MM.1S (cell line): ENCODE results near the gene IARS1.

Source experiments
- EZH2 ChIP-seq: fragments of 300-600 bp; sonication (generic); optimal IDR thresholded peaks from 2 replicates; pipeline ENCODE3; 2017; ENCODE audit warnings: low read depth, mild to moderate bottlenecking, antibody characterized with exemption, low read length, mixed read lengths
- TF ChIP-seq, protein P1 (sequence below): fragments of 300-600 bp; sonication (generic); IDR thresholded peaks from 2 replicates; pipeline ENCODE4 v1.5.1; 2016; ENCODE audit warnings: antibody characterized with exemption, low read length, mixed read lengths

DNA sequence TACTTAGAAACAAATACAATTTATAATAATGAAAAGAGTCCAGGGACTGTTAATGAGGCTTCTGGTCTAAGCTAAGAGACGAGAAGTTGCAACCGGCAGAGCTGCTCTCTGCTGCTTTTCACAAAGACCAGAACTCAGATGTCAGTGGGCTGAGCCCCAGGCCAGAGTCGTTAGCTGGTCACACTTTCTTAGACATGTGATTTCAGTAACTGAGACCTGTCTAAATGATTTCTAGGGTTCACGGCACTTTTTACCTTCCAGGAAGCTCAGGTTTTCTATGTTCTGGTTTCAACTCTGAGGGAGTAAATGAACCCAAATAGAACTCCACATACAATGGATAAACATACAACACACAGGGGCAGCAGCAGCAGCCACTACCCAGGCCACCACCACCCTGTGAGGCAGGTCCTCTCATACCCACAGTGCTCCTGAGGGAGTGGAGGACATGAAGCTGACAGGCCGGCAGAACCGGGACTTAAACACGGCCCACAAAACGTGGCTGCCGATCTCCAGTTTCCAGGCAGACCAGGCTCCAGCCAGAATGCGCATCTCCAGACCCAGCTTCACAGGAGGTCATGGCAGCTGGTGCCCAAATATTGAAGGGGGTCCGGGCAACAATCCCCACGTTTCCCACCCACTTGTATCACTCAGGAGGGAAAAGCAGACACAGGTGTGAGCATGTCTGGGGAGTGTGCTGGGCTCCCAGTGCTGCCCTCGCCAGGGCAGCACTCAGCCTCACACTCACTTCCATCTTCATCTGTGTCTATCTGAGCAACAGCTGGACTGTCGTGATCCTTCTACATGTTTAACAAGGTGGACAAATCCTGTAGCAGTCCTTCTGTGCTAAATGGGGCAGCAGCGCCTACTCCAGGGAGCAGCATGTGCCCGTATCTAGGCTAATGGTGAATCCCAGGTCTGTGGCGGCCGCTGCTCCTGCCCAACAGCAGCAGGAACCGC is 38.8 kb downstream of the IARS1 start:
- no peak for TF ChIP-seq EZH2
- TF ChIP-seq, protein P1, sequence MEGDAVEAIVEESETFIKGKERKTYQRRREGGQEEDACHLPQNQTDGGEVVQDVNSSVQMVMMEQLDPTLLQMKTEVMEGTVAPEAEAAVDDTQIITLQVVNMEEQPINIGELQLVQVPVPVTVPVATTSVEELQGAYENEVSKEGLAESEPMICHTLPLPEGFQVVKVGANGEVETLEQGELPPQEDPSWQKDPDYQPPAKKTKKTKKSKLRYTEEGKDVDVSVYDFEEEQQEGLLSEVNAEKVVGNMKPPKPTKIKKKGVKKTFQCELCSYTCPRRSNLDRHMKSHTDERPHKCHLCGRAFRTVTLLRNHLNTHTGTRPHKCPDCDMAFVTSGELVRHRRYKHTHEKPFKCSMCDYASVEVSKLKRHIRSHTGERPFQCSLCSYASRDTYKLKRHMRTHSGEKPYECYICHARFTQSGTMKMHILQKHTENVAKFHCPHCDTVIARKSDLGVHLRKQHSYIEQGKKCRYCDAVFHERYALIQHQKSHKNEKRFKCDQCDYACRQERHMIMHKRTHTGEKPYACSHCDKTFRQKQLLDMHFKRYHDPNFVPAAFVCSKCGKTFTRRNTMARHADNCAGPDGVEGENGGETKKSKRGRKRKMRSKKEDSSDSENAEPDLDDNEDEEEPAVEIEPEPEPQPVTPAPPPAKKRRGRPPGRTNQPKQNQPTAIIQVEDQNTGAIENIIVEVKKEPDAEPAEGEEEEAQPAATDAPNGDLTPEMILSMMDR = no peak
